Measurements from ENCODE around the gene BEX3.
A peak's percentile ranks its signal among the peaks of the same experiment; 100 is the strongest.
"Not testable (repeated sequence)": the region's sequence is repeated elsewhere in the genome, so short reads cannot be mapped to it uniquely, and the experiment has no call there.

The BEX3 gene

DNA sequence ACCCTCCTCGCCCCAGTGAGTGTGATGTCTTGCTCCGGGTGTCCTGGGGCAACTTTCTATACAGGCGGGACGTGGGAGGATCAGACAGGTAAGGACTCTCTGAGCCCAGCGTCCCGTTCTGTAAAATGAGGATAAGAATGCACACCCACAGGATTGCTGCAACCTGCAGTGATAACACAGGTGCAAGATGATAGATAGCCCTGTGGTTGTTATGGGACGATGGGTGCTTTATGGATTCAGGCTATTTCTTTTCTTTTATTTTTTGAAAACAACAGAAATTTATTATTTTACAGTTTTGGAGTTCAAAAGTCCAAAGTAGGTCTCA, 28.6 kb downstream of the BEX3 start:
- peak overlapping the region; percentile 59 for H3K4me3 ChIP-seq (ENCODE audit: low read depth, low read length)
- no peak for DNase-seq (ENCODE audit: low read depth)
- TF ChIP-seq, protein P1, sequence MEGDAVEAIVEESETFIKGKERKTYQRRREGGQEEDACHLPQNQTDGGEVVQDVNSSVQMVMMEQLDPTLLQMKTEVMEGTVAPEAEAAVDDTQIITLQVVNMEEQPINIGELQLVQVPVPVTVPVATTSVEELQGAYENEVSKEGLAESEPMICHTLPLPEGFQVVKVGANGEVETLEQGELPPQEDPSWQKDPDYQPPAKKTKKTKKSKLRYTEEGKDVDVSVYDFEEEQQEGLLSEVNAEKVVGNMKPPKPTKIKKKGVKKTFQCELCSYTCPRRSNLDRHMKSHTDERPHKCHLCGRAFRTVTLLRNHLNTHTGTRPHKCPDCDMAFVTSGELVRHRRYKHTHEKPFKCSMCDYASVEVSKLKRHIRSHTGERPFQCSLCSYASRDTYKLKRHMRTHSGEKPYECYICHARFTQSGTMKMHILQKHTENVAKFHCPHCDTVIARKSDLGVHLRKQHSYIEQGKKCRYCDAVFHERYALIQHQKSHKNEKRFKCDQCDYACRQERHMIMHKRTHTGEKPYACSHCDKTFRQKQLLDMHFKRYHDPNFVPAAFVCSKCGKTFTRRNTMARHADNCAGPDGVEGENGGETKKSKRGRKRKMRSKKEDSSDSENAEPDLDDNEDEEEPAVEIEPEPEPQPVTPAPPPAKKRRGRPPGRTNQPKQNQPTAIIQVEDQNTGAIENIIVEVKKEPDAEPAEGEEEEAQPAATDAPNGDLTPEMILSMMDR (IDR thresholded peaks at IDR 0.05; ENCODE audit: control insufficient read depth, extremely low read depth, insufficient read depth), result no peak

DNA sequence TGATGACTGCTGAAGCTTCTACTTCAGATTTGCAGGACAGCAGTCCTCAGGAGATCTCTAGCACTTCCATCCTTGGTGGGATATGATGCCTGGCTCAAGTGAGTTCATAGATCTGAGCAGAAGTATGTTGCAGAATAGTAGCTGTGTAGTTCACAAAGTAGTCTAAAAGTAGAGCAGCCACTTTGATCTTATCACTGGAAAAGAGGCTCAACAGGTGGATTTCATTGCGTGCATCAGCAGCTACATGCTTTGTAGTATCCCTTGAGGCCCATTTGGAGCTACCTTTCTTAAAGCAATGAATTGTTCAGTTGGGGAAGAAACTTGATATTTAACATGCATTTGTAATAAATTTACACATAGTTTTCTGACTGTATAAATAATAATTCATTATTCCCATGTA, 29.9 kb downstream of the BEX3 start:
- H3K4me3 ChIP-seq (ENCODE audit: low read depth, low read length), result no peak overlapping the region
- no peak for DNase-seq (ENCODE audit: low read depth)
- TF ChIP-seq, protein P1 (IDR thresholded peaks at IDR 0.05; ENCODE audit: control insufficient read depth, extremely low read depth, insufficient read depth), result no peak

DNA sequence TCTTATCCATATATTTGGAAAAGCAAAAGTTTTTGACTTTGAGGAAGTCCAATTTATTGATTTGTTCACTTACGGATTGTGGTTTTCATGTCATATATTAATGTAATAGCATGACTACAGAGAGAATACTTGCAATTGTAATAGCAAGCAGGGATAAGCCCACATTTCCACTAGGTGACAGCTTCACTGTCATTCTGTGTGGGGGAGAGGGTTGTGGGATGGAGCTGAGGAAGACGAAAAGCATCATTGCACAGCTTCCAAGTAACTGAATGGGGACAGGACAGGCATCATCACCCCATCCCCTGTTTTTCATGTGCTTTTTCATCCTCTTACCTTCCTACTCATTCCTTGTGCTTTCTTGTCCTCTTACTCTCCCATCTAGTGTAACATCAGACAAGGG, 31.4 kb downstream of the BEX3 start:
- DNase-seq (ENCODE audit: low read depth), result no peak
- no peak overlapping the region for H3K4me3 ChIP-seq (ENCODE audit: low read depth, low read length)
- TF ChIP-seq, protein P1 (IDR thresholded peaks at IDR 0.05; ENCODE audit: control insufficient read depth, extremely low read depth, insufficient read depth), result no peak

DNA sequence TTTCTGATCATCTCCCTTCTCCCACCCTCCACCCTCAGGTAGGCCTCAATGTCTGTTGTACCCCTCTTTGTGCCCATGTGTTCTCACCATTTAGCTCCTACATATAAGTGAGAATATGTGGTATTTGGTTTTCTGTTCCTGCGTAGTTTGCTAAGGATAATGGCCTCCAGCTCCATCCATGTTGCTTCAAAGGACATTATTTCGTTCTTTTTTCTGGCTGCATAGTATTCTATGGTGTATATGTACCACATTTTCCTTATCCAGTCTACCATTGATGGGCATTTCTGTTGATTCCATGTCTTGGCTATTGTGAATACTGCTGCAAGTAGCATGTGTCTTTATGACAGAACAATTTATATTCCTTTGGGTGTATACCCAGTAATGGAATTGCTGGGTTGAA, 35.4 kb downstream of the BEX3 start:
- not testable (repeated sequence) for H3K4me3 ChIP-seq (ENCODE audit: low read depth, low read length); DNase-seq (ENCODE audit: low read depth)

DNA sequence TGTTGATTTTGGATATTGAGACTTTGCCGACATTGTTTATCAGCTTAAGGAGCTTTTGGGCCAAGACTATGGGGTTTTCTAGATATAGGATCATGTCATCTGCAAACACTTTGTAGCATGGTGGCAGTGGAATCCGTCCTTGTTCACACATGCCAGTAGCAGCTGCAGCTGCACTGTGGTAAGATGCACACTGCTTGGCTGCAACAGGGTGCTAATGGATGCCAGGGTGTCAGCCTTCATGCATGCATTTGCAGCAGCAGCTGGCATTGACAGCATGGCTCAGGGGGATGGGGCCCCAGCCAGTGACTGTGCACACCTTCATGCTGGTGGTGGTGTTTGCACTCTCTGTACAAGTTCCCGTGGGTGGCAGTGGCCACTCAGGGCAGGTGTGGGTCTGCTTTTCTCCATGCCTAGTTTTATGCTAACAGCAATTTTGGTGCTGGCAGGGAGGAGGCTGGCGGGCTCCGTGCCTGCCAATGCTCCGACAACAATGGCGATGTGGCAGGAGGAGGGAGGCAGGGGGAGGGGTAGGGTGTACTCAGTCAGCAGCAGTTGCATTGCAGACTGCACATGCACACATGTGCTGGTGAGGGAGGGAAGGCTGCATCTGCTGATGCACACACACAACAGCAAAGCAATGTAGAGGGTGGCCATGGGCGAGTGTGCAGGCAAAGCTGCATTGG, 37.5 kb downstream of the BEX3 start:
- DNase-seq (ENCODE audit: low read depth), result no peak
- TF ChIP-seq, protein P1 (IDR thresholded peaks at IDR 0.05; ENCODE audit: control insufficient read depth, extremely low read depth, insufficient read depth), result no peak
- H3K4me3 ChIP-seq (ENCODE audit: low read depth, low read length), result no peak overlapping the region

DNA sequence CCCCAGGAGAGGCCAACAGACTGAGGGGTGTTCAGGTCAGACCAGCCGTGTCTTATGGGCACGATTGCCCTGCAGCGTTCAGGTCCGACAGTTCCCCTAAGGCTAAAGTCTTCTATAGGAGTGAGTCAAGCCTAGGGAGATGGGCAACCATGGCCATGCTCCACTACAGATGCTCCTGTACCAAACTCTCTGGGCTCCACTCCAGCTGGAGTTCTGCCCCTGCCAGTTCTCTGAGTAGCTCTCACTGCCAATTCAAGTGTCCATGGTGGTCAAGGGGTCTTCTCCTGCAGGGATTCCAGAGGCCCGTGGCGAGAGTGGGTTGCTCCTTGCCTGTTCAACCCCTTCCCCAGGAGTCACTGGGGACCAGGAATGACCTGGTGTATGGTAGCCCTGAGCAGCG, 38.2 kb downstream of the BEX3 start:
- no peak for DNase-seq (ENCODE audit: low read depth)
- TF ChIP-seq, protein P1 (IDR thresholded peaks at IDR 0.05; ENCODE audit: control insufficient read depth, extremely low read depth, insufficient read depth), result no peak
- no peak overlapping the region for H3K4me3 ChIP-seq (ENCODE audit: low read depth, low read length)

DNA sequence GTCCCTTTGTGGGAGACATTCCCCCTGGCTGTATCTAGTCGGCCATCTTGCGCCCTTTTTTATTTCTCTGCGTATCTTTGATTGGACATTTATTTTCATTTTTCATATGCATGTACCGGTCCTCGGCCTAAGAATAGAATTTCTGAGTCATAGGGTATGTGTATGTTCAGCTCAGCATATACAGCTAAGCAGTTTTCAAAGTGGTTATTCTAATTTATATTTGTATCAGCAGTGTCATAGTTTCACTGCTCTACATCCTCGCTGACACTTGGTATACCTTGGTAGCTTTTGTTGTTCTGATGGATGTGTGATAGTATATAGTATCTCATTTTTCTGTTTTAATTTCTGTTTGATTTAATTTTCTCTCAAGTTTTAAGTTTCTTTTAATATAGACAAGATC, 38.7 kb downstream of the BEX3 start:
- no peak for DNase-seq (ENCODE audit: low read depth)
- no peak overlapping the region for H3K4me3 ChIP-seq (ENCODE audit: low read depth, low read length)
- TF ChIP-seq, protein P1 (IDR thresholded peaks at IDR 0.05; ENCODE audit: control insufficient read depth, extremely low read depth, insufficient read depth), result no peak

Measured in LNCaP clone FGC (cell line).